Measurements from ENCODE around the gene ZGRF1.
"Not testable (repeated sequence)": the region's sequence is repeated elsewhere in the genome, so short reads cannot be mapped to it uniquely, and the experiment has no call there.

The ZGRF1 gene

GRCh38 chr4:112492321-112492720, 144.4 kb downstream of the ZGRF1 start:
- H3K4me3 ChIP-seq (ENCODE audit: low read depth, low read length) = no peak overlapping the region
- no peak for DNase-seq (ENCODE audit: low read depth)
- TF ChIP-seq CTCF (IDR thresholded peaks at IDR 0.05; ENCODE audit: insufficient read depth, low read depth, low read length, missing control alignments) = no peak

- DNase-seq (ENCODE audit: low read depth); H3K4me3 ChIP-seq (ENCODE audit: low read depth, low read length): not testable (repeated sequence)
Observed at GRCh38 chr4:112490808-112491207, 145.9 kb downstream of the ZGRF1 start.
